Activated CD4-positive, alpha-beta T cell treated with anti-CD3 and anti-CD28 coated beads for 36 hours (primary cell): Measurements from ENCODE around the gene CRY2. TPM values are rescaled to one million over a fixed set of nuclear protein-coding genes. Genes with fewer than 3 reads are reported as not detected.
"Not testable (repeated sequence)": the region's sequence is repeated elsewhere in the genome, so short reads cannot be mapped to it uniquely, and the experiment has no call there.

ENCODE experiments used
- ATAC-seq: fragments of 200-7000 bp; cut with Tn5 transposase; one replicate; pipeline ENCODE4 v1.10.0; 2021; ENCODE audit warnings: mild to moderate bottlenecking, moderate library complexity
- CTCF ChIA-PET: fragments of 350-600 bp; sonication (Branson Sonifier 250); formaldehyde crosslinking; loops from one replicate; lab custom pipeline; 2021; ENCODE audit warnings: antibody characterized with exemption; lab: Charles Lee
- POLR2A ChIA-PET: fragments of 350-600 bp; sonication (Branson Sonifier 250); formaldehyde crosslinking; loops from one replicate; lab custom pipeline; 2021; ENCODE audit warnings: antibody characterized with exemption, inconsistent platforms; lab: Charles Lee
- DNase-seq: peaks from one replicate; pipeline ENCODE4 v3.0.0-alpha.2; 2020
- H3K27ac Mint-ChIP-seq: one replicate; pipeline ENCODE4 v1.8.0; 2021; ENCODE audit warnings: mixed read lengths
- H3K27me3 Mint-ChIP-seq: one replicate; pipeline ENCODE4 v1.8.0; 2021; ENCODE audit warnings: mixed read lengths
- H3K36me3 Mint-ChIP-seq: one replicate; pipeline ENCODE4 v1.8.0; 2021; ENCODE audit warnings: low read depth, mixed read lengths
- H3K4me1 Mint-ChIP-seq: one replicate; pipeline ENCODE4 v1.8.0; 2021; ENCODE audit warnings: mixed read lengths
- H3K4me3 Mint-ChIP-seq: one replicate; pipeline ENCODE4 v1.8.0; 2021; ENCODE audit warnings: mild to moderate bottlenecking, moderate library complexity, mixed read lengths
- H3K9me3 Mint-ChIP-seq: one replicate; pipeline ENCODE4 v1.8.0; 2021; ENCODE audit warnings: low read depth, mixed read lengths
- intact Hi-C, 2 experiments: fragments of 100-400 bp; cut with DNase I in 1 of 2; cut with micrococcal nuclease in 1 of 2; formaldehyde crosslinking; loops; one replicate each; pipeline versions ENCODE4 v1.14.2 to v1.15.1; 2022 to 2024; cut with DNase I, micrococcal nuclease
- total RNA-seq, 2 experiments: library from RNA; stranded (reverse); gene quantifications; one replicate each; pipeline ENCODE4 v1.2.3, GENCODE V29; 2021

Gene CRY2
- total RNA-seq, 2 experiments from 2014 or later, result 13.1 to 14.1 TPM

GRCh38 chr11:45812581-45813548, 34.4 kb upstream of the CRY2 start:
- intact Hi-C loops, result no loop called here
- Mint-ChIP-seq H3K27me3 (no peaks in the 10 kb centered on the region), H3K9me3 (no peaks in the 10 kb centered on the region), H3K4me3 (no peak overlapping the region), H3K36me3 (peaks cover 7% of the 10 kb centered on the region), H3K27ac (peak overlapping the region; percentile 60), H3K4me1 (peaks cover 23% of the 10 kb centered on the region)
- DNase-seq (no peak), ATAC-seq (no peak)
- POLR2A ChIA-PET, result interaction anchor here (0.7 kb wide), 1 partner anchor 1923 kb away, joined by 3 read pairs; no protein-coding TSS in a partner anchor
- CTCF ChIA-PET, result interaction anchor here (0.6 to 1.7 kb wide), 5 partner anchors 18 to 41 kb away, joined by 3 to 4 read pairs (median 4); no protein-coding TSS in a partner anchor

GRCh38 chr11:45815747-45816146, 31.5 kb upstream of the CRY2 start:
- no peaks in the 10 kb centered on the region for H3K27me3 Mint-ChIP-seq
- H3K4me1 Mint-ChIP-seq, result no peaks in the 10 kb centered on the region
- H3K27ac Mint-ChIP-seq, result no peak overlapping the region
- ATAC-seq, result peak; percentile 42
- ChIA-PET POLR2A (no interaction called here), CTCF (no interaction called here)
- no peak for DNase-seq
- no peaks in the 10 kb centered on the region for H3K36me3 Mint-ChIP-seq
- no peak overlapping the region for H3K4me3 Mint-ChIP-seq
- intact Hi-C loops, result no loop called here
- no peaks in the 10 kb centered on the region for H3K9me3 Mint-ChIP-seq

- Mint-ChIP-seq H3K27me3 (no peaks in the 10 kb centered on the region), H3K4me3 (no peak overlapping the region), H3K27ac (no peak overlapping the region), H3K36me3 (no peaks in the 10 kb centered on the region), H3K4me1 (no peaks in the 10 kb centered on the region), H3K9me3 (no peaks in the 10 kb centered on the region)
- DNase-seq (no peak), ATAC-seq (no peak)
- intact Hi-C loops, result no loop called here
- CTCF ChIA-PET, result no interaction called here
- POLR2A ChIA-PET, result no interaction called here
These were observed 30.7 kb upstream of the CRY2 start for GRCh38 chr11:45816614-45817013.

DNA sequence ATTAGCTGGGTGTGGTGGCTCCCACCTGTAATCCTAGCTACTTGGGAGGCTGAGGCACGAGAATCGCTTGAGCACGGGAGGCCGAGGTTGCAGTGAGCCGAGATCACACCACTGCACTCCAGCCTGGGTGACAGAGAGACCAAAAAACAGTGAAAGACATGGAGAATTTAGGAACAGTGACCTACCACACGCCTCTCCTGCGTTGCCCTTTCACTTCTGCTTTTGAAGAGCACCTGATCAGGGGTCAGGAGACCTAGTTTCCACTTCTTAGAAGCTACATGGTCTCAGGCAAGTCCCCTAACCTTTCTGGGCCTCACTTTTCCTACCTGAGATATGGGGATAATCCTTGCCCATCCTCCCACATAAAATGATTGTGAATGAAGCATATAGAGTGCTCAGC, 30.1 kb upstream of the CRY2 start:
- no peak overlapping the region for H3K4me3 Mint-ChIP-seq
- no peaks in the 10 kb centered on the region for H3K27me3 Mint-ChIP-seq
- CTCF ChIA-PET, result interaction anchor here (1.2 kb wide), 1 partner anchor 11 kb away, joined by 3 read pairs; no protein-coding TSS in a partner anchor
- intact Hi-C loops, result no loop called here
- H3K27ac Mint-ChIP-seq, result no peak overlapping the region
- no peaks in the 10 kb centered on the region for H3K9me3 Mint-ChIP-seq
- POLR2A ChIA-PET, result no interaction called here
- DNase-seq, result no peak
- H3K36me3 Mint-ChIP-seq, result no peaks in the 10 kb centered on the region
- H3K4me1 Mint-ChIP-seq, result no peaks in the 10 kb centered on the region
- ATAC-seq, result no peak

- H3K27me3 Mint-ChIP-seq, result no peaks in the 10 kb centered on the region
These were observed 28.2 kb upstream of the CRY2 start for GRCh38 chr11:45818961-45819605.

GRCh38 chr11:45820211-45820857, 26.9 kb upstream of the CRY2 start:
- Mint-ChIP-seq H3K36me3 (no peaks in the 10 kb centered on the region), H3K27me3 (no peaks in the 10 kb centered on the region), H3K4me3 (no peak overlapping the region), H3K9me3 (no peaks in the 10 kb centered on the region), H3K27ac (no peak overlapping the region), H3K4me1 (no peaks in the 10 kb centered on the region)
- ChIA-PET POLR2A (no interaction called here), CTCF (no interaction called here)
- no peak for ATAC-seq
- intact Hi-C loops, result no loop called here
- no peak for DNase-seq

More at GRCh38 chr11:45818961-45819605, 28.2 kb upstream of the CRY2 start:
- H3K9me3 Mint-ChIP-seq, result no peaks in the 10 kb centered on the region
- no peak overlapping the region for H3K4me3 Mint-ChIP-seq
- H3K4me1 Mint-ChIP-seq, result no peaks in the 10 kb centered on the region
- POLR2A ChIA-PET, result no interaction called here
- CTCF ChIA-PET, result no interaction called here
- intact Hi-C loops, result no loop called here
- no peak for ATAC-seq
- no peaks in the 10 kb centered on the region for H3K36me3 Mint-ChIP-seq
- DNase-seq, result no peak
- H3K27ac Mint-ChIP-seq, result no peak overlapping the region

GRCh38 chr11:45826492-45826891, 20.8 kb upstream of the CRY2 start:
- POLR2A ChIA-PET, H3K4me1 Mint-ChIP-seq, CTCF ChIA-PET, H3K36me3 Mint-ChIP-seq, DNase-seq, H3K4me3 Mint-ChIP-seq, ATAC-seq, H3K27ac Mint-ChIP-seq, intact Hi-C loops, H3K9me3 Mint-ChIP-seq: not testable (repeated sequence)
- peaks cover 12% of the 10 kb centered on the region for H3K27me3 Mint-ChIP-seq

DNA sequence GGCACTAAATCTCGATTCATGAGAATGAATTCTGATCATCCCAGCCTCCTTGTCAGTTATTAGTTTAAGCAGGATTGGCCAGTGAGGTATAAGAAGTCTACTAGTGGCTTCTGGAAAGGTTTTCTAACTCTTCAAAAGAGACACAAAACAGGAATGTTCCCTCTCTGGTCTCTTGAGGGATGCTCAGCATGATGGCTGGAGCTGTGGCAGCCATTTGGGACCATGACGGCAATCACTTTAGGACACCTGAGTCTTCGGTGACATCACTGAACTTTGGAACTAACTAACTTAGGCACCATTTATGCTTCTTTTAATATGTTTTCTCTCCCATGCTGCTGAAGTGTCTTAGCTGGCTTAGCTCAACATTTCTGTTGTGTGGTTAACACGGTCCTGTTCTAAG, 20.2 kb upstream of the CRY2 start:
- Mint-ChIP-seq H3K4me1 (no peaks in the 10 kb centered on the region), H3K27ac (no peak overlapping the region), H3K36me3 (no peaks in the 10 kb centered on the region), H3K27me3 (peaks cover 12% of the 10 kb centered on the region), H3K4me3 (no peak overlapping the region), H3K9me3 (no peaks in the 10 kb centered on the region)
- ChIA-PET CTCF (no interaction called here), POLR2A (no interaction called here)
- intact Hi-C loops, result no loop called here
- no peak for DNase-seq
- no peak for ATAC-seq

GRCh38 chr11:45828996-45829395, 18.3 kb upstream of the CRY2 start:
- H3K4me1 Mint-ChIP-seq, result peaks cover 4% of the 10 kb centered on the region
- POLR2A ChIA-PET, result no interaction called here
- H3K9me3 Mint-ChIP-seq, result no peaks in the 10 kb centered on the region
- CTCF ChIA-PET, result interaction anchor here (0.7 to 2.9 kb wide), 2 partner anchors 14 to 54 kb away, joined by 3 to 15 read pairs; no protein-coding TSS in a partner anchor
- no peak for ATAC-seq
- peaks cover 12% of the 10 kb centered on the region for H3K27me3 Mint-ChIP-seq
- no peaks in the 10 kb centered on the region for H3K36me3 Mint-ChIP-seq
- no peak overlapping the region for H3K4me3 Mint-ChIP-seq
- DNase-seq, result no peak
- intact Hi-C loops, result no loop called here
- H3K27ac Mint-ChIP-seq, result no peak overlapping the region

DNA sequence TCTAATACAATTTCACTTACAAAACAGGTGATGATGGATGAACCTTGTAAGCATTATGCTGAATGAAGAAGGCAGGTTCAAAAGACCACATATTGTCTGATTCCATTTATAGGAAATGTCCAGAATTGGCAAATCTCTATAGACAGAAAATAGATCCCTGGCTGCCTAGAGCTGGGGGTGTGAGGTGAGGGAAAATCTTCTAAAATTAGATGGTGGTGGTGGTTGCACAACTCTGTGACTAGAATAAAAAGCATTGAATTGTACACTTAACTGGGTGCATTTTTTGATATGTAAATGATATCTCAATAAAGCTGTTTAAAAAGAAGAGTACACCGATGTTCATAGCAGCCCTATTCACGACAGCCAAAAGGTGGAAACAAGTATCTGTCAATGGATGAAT, 16.7 kb upstream of the CRY2 start:
- ChIA-PET CTCF (interaction anchor here (0.7 to 2.9 kb wide), 3 partner anchors 13 to 47 kb away, joined by 3 to 15 read pairs (median 4); no protein-coding TSS in a partner anchor), POLR2A (no interaction called here)
- Mint-ChIP-seq H3K4me1 (peaks cover 9% of the 10 kb centered on the region), H3K4me3 (no peak overlapping the region), H3K9me3 (no peaks in the 10 kb centered on the region), H3K27me3 (peaks cover 12% of the 10 kb centered on the region), H3K27ac (no peak overlapping the region), H3K36me3 (no peaks in the 10 kb centered on the region)
- intact Hi-C loops, result no loop called here
- no peak for ATAC-seq
- DNase-seq, result no peak

- ChIA-PET POLR2A (no interaction called here), CTCF (interaction anchor here (2.1 kb wide), 1 partner anchor 10 kb away, joined by 7 read pairs; no protein-coding TSS in a partner anchor)
- Mint-ChIP-seq H3K4me1 (peaks cover 9% of the 10 kb centered on the region), H3K9me3 (no peaks in the 10 kb centered on the region), H3K27me3 (peaks cover 4% of the 10 kb centered on the region), H3K36me3 (no peaks in the 10 kb centered on the region), H3K4me3 (no peak overlapping the region), H3K27ac (no peak overlapping the region)
- DNase-seq (no peak), ATAC-seq (no peak)
- intact Hi-C loops, result no loop called here
These were observed 14.3 kb upstream of the CRY2 start for GRCh38 chr11:45832811-45833441.
